Keratinocyte (primary cell): Measurements from ENCODE around the gene TGM1.

ENCODE experiments used
- CTCF ChIP-seq, 3 experiments: IDR thresholded peaks in 1 of 3; conservative IDR thresholded peaks in 1 of 3; optimal IDR thresholded peaks in 1 of 3; 2 replicates in 2 of 3; 3 replicates in 1 of 3; pipeline versions ENCODE3 to v1.5.1; 2011; ENCODE audit warnings: low read length in 3 of 3, mild to moderate bottlenecking in 3 of 3, moderate library complexity in 2 of 3, control low read depth in 1 of 3, inconsistent platforms in 1 of 3; ENCODE audit not compliant: insufficient read depth in 2 of 3; ENCODE audit errors: extremely low read depth in 1 of 3
- EZH2 ChIP-seq: IDR thresholded peaks from one replicate; pipeline ENCODE4 v1.6.1; 2012; ENCODE audit warnings: inconsistent platforms, mild to moderate bottlenecking, low read length, moderate library complexity

GRCh38 chr14:24261969-24262327 lies 1.0 kb downstream of the TGM1 start:
- TF ChIP-seq CTCF (optimal IDR thresholded peaks at IDR 0.05 in 1 of 3, IDR thresholded peaks at IDR 0.05 in 1 of 3, conservative IDR thresholded peaks at IDR 0.05 in 1 of 3; ENCODE audit: extremely low read depth in 1 of 3, insufficient read depth in 2 of 3, low read length in 3 of 3) (no peak), EZH2 (no peak)
